ENCODE data around the gene SLC22A15.
A peak's percentile ranks its signal among the peaks of the same experiment; 100 is the strongest.
"Not testable (repeated sequence)": the region's sequence is repeated elsewhere in the genome, so short reads cannot be mapped to it uniquely, and the experiment has no call there.

SLC22A15 gene

GRCh38 chr1:115971778-115972177 lies 4.5 kb upstream of the SLC22A15 start:
- in situ Hi-C loops (cut with MboI; ENCODE audit: low sequenced_read_pairs); H3K27me3 ChIP-seq (ENCODE audit: low read depth); H3K4me3 ChIP-seq; H3K36me3 ChIP-seq (replicated peaks); H3K4me1 ChIP-seq; H3K9me3 ChIP-seq; DNase-seq (ENCODE audit: low spot score in 2 of 2): not testable (repeated sequence)

- Histone ChIP-seq H3K9me3 (no peaks in the 10 kb centered on the region), H3K27me3 (ENCODE audit: low read depth) (no peaks in the 10 kb centered on the region), H3K4me1 (peaks cover 17% of the 10 kb centered on the region), H3K36me3 (replicated peaks) (no peaks in the 10 kb centered on the region), H3K4me3 (no peak overlapping the region)
- in situ Hi-C loops (cut with MboI; ENCODE audit: low sequenced_read_pairs), result no loop called here
- no peak for DNase-seq (ENCODE audit: low spot score in 2 of 2)
Observed at GRCh38 chr1:115973154-115973553, 3.2 kb upstream of the SLC22A15 start.

GRCh38 chr1:115975569-115976061 lies 698 bp upstream of the SLC22A15 start:
- H3K4me3 ChIP-seq, result peak overlapping the region; percentile 47
- no peak for DNase-seq (ENCODE audit: low spot score in 2 of 2)

GRCh38 chr1:115976921-115977498 lies 697 bp downstream of the SLC22A15 start:
- Histone ChIP-seq H3K9me3 (no peaks in the 10 kb centered on the region), H3K4me3 (peak overlapping the region; percentile 47), H3K36me3 (replicated peaks) (no peaks in the 10 kb centered on the region), H3K27me3 (ENCODE audit: low read depth) (no peaks in the 10 kb centered on the region), H3K4me1 (peaks cover 35% of the 10 kb centered on the region)
- in situ Hi-C loops (cut with MboI; ENCODE audit: low sequenced_read_pairs), result no loop called here
- DNase-seq (ENCODE audit: low spot score in 2 of 2), result peak in 1 of 2 experiments; percentile 33

More at GRCh38 chr1:115975569-115976061, 698 bp upstream of the SLC22A15 start:
- peaks cover 26% of the 10 kb centered on the region for H3K4me1 ChIP-seq
- H3K9me3 ChIP-seq, result no peaks in the 10 kb centered on the region
- in situ Hi-C loops (cut with MboI; ENCODE audit: low sequenced_read_pairs), result no loop called here
- no peaks in the 10 kb centered on the region for H3K36me3 ChIP-seq (replicated peaks)
- H3K27me3 ChIP-seq (ENCODE audit: low read depth), result no peaks in the 10 kb centered on the region

GRCh38 chr1:115977499-115978258 lies 1.4 kb downstream of the SLC22A15 start:
- Histone ChIP-seq H3K27me3 (ENCODE audit: low read depth) (no peaks in the 10 kb centered on the region), H3K9me3 (no peaks in the 10 kb centered on the region), H3K4me1 (peaks cover 35% of the 10 kb centered on the region), H3K36me3 (replicated peaks) (no peaks in the 10 kb centered on the region), H3K4me3 (peak overlapping the region; percentile 47)
- in situ Hi-C loops (cut with MboI; ENCODE audit: low sequenced_read_pairs), result no loop called here
- peak; percentile 47 for DNase-seq (ENCODE audit: low spot score in 2 of 2)

GRCh38 chr1:115978292-115978941 lies 2.1 kb downstream of the SLC22A15 start:
- Histone ChIP-seq H3K36me3 (replicated peaks) (no peaks in the 10 kb centered on the region), H3K9me3 (no peaks in the 10 kb centered on the region), H3K27me3 (ENCODE audit: low read depth) (no peaks in the 10 kb centered on the region), H3K4me3 (peak overlapping the region; percentile 47), H3K4me1 (peaks cover 35% of the 10 kb centered on the region)
- no peak for DNase-seq (ENCODE audit: low spot score in 2 of 2)
- in situ Hi-C loops (cut with MboI; ENCODE audit: low sequenced_read_pairs), result no loop called here

- no peak overlapping the region for H3K4me3 ChIP-seq
- H3K9me3 ChIP-seq, result no peaks in the 10 kb centered on the region
- peaks cover 35% of the 10 kb centered on the region for H3K4me1 ChIP-seq
- H3K36me3 ChIP-seq (replicated peaks), result no peaks in the 10 kb centered on the region
- H3K27me3 ChIP-seq (ENCODE audit: low read depth), result no peaks in the 10 kb centered on the region
- in situ Hi-C loops (cut with MboI; ENCODE audit: low sequenced_read_pairs), result loop anchor here (5.0 to 10.0 kb wide), 2 partner anchors 173 to 365 kb away; no protein-coding TSS in a partner anchor
- DNase-seq (ENCODE audit: low spot score in 2 of 2), result no peak
Observed at GRCh38 chr1:115980156-115980555, 3.8 kb downstream of the SLC22A15 start.

GRCh38 chr1:115980998-115981993 lies 5.0 kb downstream of the SLC22A15 start:
- Histone ChIP-seq H3K4me1 (peaks cover 35% of the 10 kb centered on the region), H3K4me3 (no peak overlapping the region), H3K27me3 (ENCODE audit: low read depth) (no peaks in the 10 kb centered on the region), H3K36me3 (replicated peaks) (no peaks in the 10 kb centered on the region), H3K9me3 (no peaks in the 10 kb centered on the region)
- in situ Hi-C loops (cut with MboI; ENCODE audit: low sequenced_read_pairs), result loop anchor here (5.0 to 10.0 kb wide), 2 partner anchors 174 to 366 kb away; no protein-coding TSS in a partner anchor
- DNase-seq (ENCODE audit: low spot score in 2 of 2), result peak; percentile 78 to 82

- no peaks in the 10 kb centered on the region for H3K36me3 ChIP-seq (replicated peaks)
- in situ Hi-C loops (cut with MboI; ENCODE audit: low sequenced_read_pairs), result loop anchor here (5.0 to 10.0 kb wide), 2 partner anchors 175 to 368 kb away; no protein-coding TSS in a partner anchor
- peaks cover 33% of the 10 kb centered on the region for H3K4me1 ChIP-seq
Observed at GRCh38 chr1:115982400-115982799, 6.1 kb downstream of the SLC22A15 start.

GRCh38 chr1:115983584-115983983 lies 7.3 kb downstream of the SLC22A15 start:
- H3K4me1 ChIP-seq, result peaks cover 23% of the 10 kb centered on the region
- H3K36me3 ChIP-seq (replicated peaks), result no peaks in the 10 kb centered on the region
- no peak overlapping the region for H3K4me3 ChIP-seq
- H3K9me3 ChIP-seq, result no peaks in the 10 kb centered on the region
- in situ Hi-C loops (cut with MboI; ENCODE audit: low sequenced_read_pairs), result loop anchor here (5.0 to 10.0 kb wide), 2 partner anchors 176 to 369 kb away; no protein-coding TSS in a partner anchor
- no peaks in the 10 kb centered on the region for H3K27me3 ChIP-seq (ENCODE audit: low read depth)
- no peak for DNase-seq (ENCODE audit: low spot score in 2 of 2)

More at GRCh38 chr1:115982400-115982799, 6.1 kb downstream of the SLC22A15 start:
- Histone ChIP-seq H3K9me3 (no peaks in the 10 kb centered on the region), H3K4me3 (no peak overlapping the region), H3K27me3 (ENCODE audit: low read depth) (no peaks in the 10 kb centered on the region)
- no peak for DNase-seq (ENCODE audit: low spot score in 2 of 2)

GRCh38 chr1:115987623-115988022 lies 11.3 kb downstream of the SLC22A15 start:
- in situ Hi-C loops (cut with MboI; ENCODE audit: low sequenced_read_pairs), result loop anchor here (10.0 kb wide), 1 partner anchor 373 kb away; no protein-coding TSS in a partner anchor
- Histone ChIP-seq H3K36me3 (replicated peaks) (no peaks in the 10 kb centered on the region), H3K4me1 (peaks cover 35% of the 10 kb centered on the region), H3K9me3 (no peaks in the 10 kb centered on the region), H3K4me3 (no peak overlapping the region), H3K27me3 (ENCODE audit: low read depth) (no peaks in the 10 kb centered on the region)
- no peak for DNase-seq (ENCODE audit: low spot score in 2 of 2)

GRCh38 chr1:115988953-115989352 lies 12.6 kb downstream of the SLC22A15 start:
- Histone ChIP-seq H3K36me3 (replicated peaks) (no peaks in the 10 kb centered on the region), H3K9me3 (no peaks in the 10 kb centered on the region), H3K4me3 (no peak overlapping the region), H3K4me1 (peaks cover 35% of the 10 kb centered on the region), H3K27me3 (ENCODE audit: low read depth) (no peaks in the 10 kb centered on the region)
- no peak for DNase-seq (ENCODE audit: low spot score in 2 of 2)
- in situ Hi-C loops (cut with MboI; ENCODE audit: low sequenced_read_pairs), result loop anchor here (10.0 kb wide), 1 partner anchor 374 kb away; no protein-coding TSS in a partner anchor

All from HAP-1 (cell line).